Body of pancreas (tissue), 4 donors: ENCODE data around the gene SAP30L. TPM values are rescaled to one million over a fixed set of nuclear protein-coding genes. Genes with fewer than 3 reads are reported as not detected.

Experiments used
- ATAC-seq: fragments of 150-250 bp; one replicate; pipeline ENCODE4 v1.9.1; 2016
- DNase-seq, 4 donors: peaks; one replicate each; pipeline ENCODE4 v3.0.0-alpha.2; 2019
- H3K27ac ChIP-seq, 4 donors: fragments of 200-600 bp; sonication (generic); 1 replicate in 3 of 4; 2 replicates in 1 of 4; pipeline versions ENCODE4 v1.5.1 to v1.6.1; 2016 to 2019; ENCODE audit warnings: mild to moderate bottlenecking in 1 of 4, mixed read lengths in 1 of 4, moderate library complexity in 1 of 4
- H3K27me3 ChIP-seq, 2 donors: fragments of 200-600 bp; sonication (generic); one replicate each; pipeline ENCODE4 v1.6.0; 2016; ENCODE audit warnings: mild to moderate bottlenecking in 1 of 2
- H3K36me3 ChIP-seq, 2 donors: fragments of 200-600 bp; sonication (generic); replicated peaks in 1 of 2; 2 replicates each; pipeline ENCODE4 v1.5.1; 2016; ENCODE audit warnings: low read depth in 2 of 2; ENCODE audit not compliant: insufficient read depth in 1 of 2
- H3K4me1 ChIP-seq: fragments of 200-600 bp; sonication (generic); one replicate; pipeline ENCODE4 v1.6.0; 2016
- H3K4me3 ChIP-seq, 2 donors: fragments of 200-600 bp; sonication (generic); 1 replicate in 1 of 2; 2 replicates in 1 of 2; pipeline ENCODE4 v1.5.1; 2016 to 2019
- H3K9me3 ChIP-seq, 3 donors: fragments of 200-600 bp; sonication (generic); 1 replicate in 2 of 3; 2 replicates in 1 of 3; pipeline ENCODE4 v1.5.1; 2016
- CTCF ChIP-seq, 7 experiments: fragments of 450-650 bp in 4 of 7; fragments of 200-600 bp in 3 of 7; sonication (generic) in 3 of 7; IDR thresholded peaks; one replicate each; pipeline ENCODE4 v1.5.1; 2016 to 2019; ENCODE audit warnings: antibody characterized with exemption in 7 of 7
- POLR2A ChIP-seq, 3 donors: fragments of 450-650 bp; IDR thresholded peaks; one replicate each; pipeline ENCODE4 v1.6.1; 2016; ENCODE audit warnings: antibody characterized with exemption in 3 of 3, mild to moderate bottlenecking in 2 of 3
- WGBS, 2 donors: methylation state at CpG; one replicate each; pipeline ENCODE4 v1.1.5; 2017; 5-methylcytosine and 5-hydroxymethylcytosine counted together
- intact Hi-C: fragments of 100-400 bp; cut with DNase I; formaldehyde crosslinking; loops from one replicate; pipeline ENCODE4 v1.15.1; 2023
- total RNA-seq, 2 donors: library from RNA; depleted of rRNA; stranded (reverse); fragments of >200 nt; gene quantifications; one replicate each; pipeline ENCODE4 v1.1.0, GENCODE V29; 2016

SAP30L gene
- total RNA-seq, 2 donors from 2014 or later: 11.7 to 15.5 TPM

- intact Hi-C loops: no loop called here
- DNase-seq: peak in 1 of 4 donors; percentile 6
- Histone ChIP-seq H3K9me3 (no peaks in the 10 kb centered on the region), H3K36me3 (no peaks in the 10 kb centered on the region), H3K4me3 (no peak overlapping the region), H3K4me1 (no peaks in the 10 kb centered on the region), H3K27me3 (no peaks in the 10 kb centered on the region), H3K27ac (no peak overlapping the region)
- no peak for ATAC-seq
- no peak for TF ChIP-seq POLR2A (IDR thresholded peaks at IDR 0.05)
- 91% methylated on average over 9 of the region's 9 CpGs for WGBS, 2 donors
Observed at GRCh38 chr5:154412925-154413324, 32.9 kb upstream of the SAP30L start.

- no peaks in the 10 kb centered on the region for H3K36me3 ChIP-seq
- H3K4me1 ChIP-seq: no peaks in the 10 kb centered on the region
- intact Hi-C loops: no loop called here
- H3K27me3 ChIP-seq: no peaks in the 10 kb centered on the region
- no peak for TF ChIP-seq CTCF (IDR thresholded peaks at IDR 0.05)
- no peak for TF ChIP-seq POLR2A (IDR thresholded peaks at IDR 0.05)
- H3K27ac ChIP-seq: no peak overlapping the region
- no peaks in the 10 kb centered on the region for H3K9me3 ChIP-seq
- 84 to 85% methylated on average over 6 of the region's 6 CpGs for WGBS, 2 donors
- ATAC-seq (no peak), DNase-seq (peak in 1 of 4 donors; percentile 1)
- no peak overlapping the region for H3K4me3 ChIP-seq
Observed at GRCh38 chr5:154415114-154415513, 30.7 kb upstream of the SAP30L start.

- ATAC-seq (peak; percentile 68), DNase-seq (peak in 2 of 4 donors; percentile 13 to 16)
- peak overlapping the region in 3 of 4 donors; percentile 20 to 47 (median 22) for H3K27ac ChIP-seq
- no peaks in the 10 kb centered on the region for H3K27me3 ChIP-seq
- H3K4me3 ChIP-seq: no peak overlapping the region
- no peaks in the 10 kb centered on the region for H3K9me3 ChIP-seq
- 60 to 61% methylated on average over 5 of the region's 5 CpGs for WGBS, 2 donors
- no peaks in the 10 kb centered on the region for H3K36me3 ChIP-seq
- TF ChIP-seq CTCF (IDR thresholded peaks at IDR 0.05) (no peak), POLR2A (IDR thresholded peaks at IDR 0.05) (no peak)
- intact Hi-C loops: no loop called here
- no peaks in the 10 kb centered on the region for H3K4me1 ChIP-seq
Observed at GRCh38 chr5:154418344-154418820, 27.4 kb upstream of the SAP30L start.

GRCh38 chr5:154419236-154419635 lies 26.6 kb upstream of the SAP30L start:
- Histone ChIP-seq H3K27ac (no peak overlapping the region), H3K27me3 (no peaks in the 10 kb centered on the region), H3K4me3 (no peak overlapping the region), H3K36me3 (no peaks in the 10 kb centered on the region), H3K4me1 (no peaks in the 10 kb centered on the region), H3K9me3 (no peaks in the 10 kb centered on the region)
- intact Hi-C loops: no loop called here
- 93 to 94% methylated on average over 5 to 7 of the region's 7 CpGs for WGBS, 2 donors
- ATAC-seq: no peak
- no peak for TF ChIP-seq CTCF (IDR thresholded peaks at IDR 0.05)
- TF ChIP-seq POLR2A (IDR thresholded peaks at IDR 0.05): no peak
- peak in 1 of 4 donors; percentile 5 for DNase-seq

- intact Hi-C loops: no loop called here
- H3K9me3 ChIP-seq: no peaks in the 10 kb centered on the region
- H3K4me3 ChIP-seq: no peak overlapping the region
- DNase-seq (peak in 1 of 4 donors; percentile 4), ATAC-seq (no peak)
- 90 to 100% methylated on average over 1 of the region's 1 CpG for WGBS, 2 donors
- no peaks in the 10 kb centered on the region for H3K4me1 ChIP-seq
- H3K36me3 ChIP-seq: no peaks in the 10 kb centered on the region
- H3K27ac ChIP-seq: no peak overlapping the region
- no peaks in the 10 kb centered on the region for H3K27me3 ChIP-seq
- TF ChIP-seq CTCF (IDR thresholded peaks at IDR 0.05): peak in 1 of 7 experiments; percentile 4
- no peak for TF ChIP-seq POLR2A (IDR thresholded peaks at IDR 0.05)
Observed at GRCh38 chr5:154421868-154422267, 23.9 kb upstream of the SAP30L start.
